ENCODE results near the gene PLXDC2. TPM values are rescaled to one million over a fixed set of nuclear protein-coding genes. Genes with fewer than 3 reads are reported as not detected.

PLXDC2 gene
- total and polyA plus RNA-seq, 2 experiments from 2014 or later, result 13.5 to 19.4 TPM

GRCh38 chr10:19862811-19863515, 46.7 kb downstream of the PLXDC2 start:
- H3K27ac Mint-ChIP-seq, result no peak overlapping the region
- Histone ChIP-seq H3K9me2 (ENCODE audit: insufficient read depth) (no peaks in the 10 kb centered on the region), H3K79me2 (replicated peaks; ENCODE audit: insufficient read depth) (peaks cover 71% of the 10 kb centered on the region), H3K27me3 (ENCODE audit: insufficient read depth) (no peaks in the 10 kb centered on the region), H3K27ac (ENCODE audit: low read depth) (no peak overlapping the region), H2AFZ (no peak overlapping the region), H3K4me2 (no peak overlapping the region), H4K20me1 (replicated peaks; ENCODE audit: insufficient read depth) (0 out of 2 replicates have a peak, but pooled peaks cover 4% of the 10 kb centered on the region), H3K36me3 (ENCODE audit: insufficient read depth) (no peaks in the 10 kb centered on the region), H3F3A (replicated peaks; ENCODE audit: low read depth) (no peaks in the 10 kb centered on the region), H3K4me1 (ENCODE audit: insufficient read depth) (0 out of 2 replicates have a peak, but pooled peaks cover 9% of the 10 kb centered on the region), H3K4me3 (no peak overlapping the region)
- H3K27me3 Mint-ChIP-seq (ENCODE audit: insufficient read depth, low read depth, poor library complexity), result peaks cover 2% of the 10 kb centered on the region
- H3K4me1 Mint-ChIP-seq, result peaks cover 33% of the 10 kb centered on the region
- TF ChIP-seq CTCF (conservative IDR thresholded peaks at IDR 0.05; ENCODE audit: low read depth in 2 of 2) (no peak), EZH2phosphoT487 (IDR thresholded peaks at IDR 0.05; ENCODE audit: unreplicated experiment) (no peak), ZNF462 (CRISPR knock-in tag; IDR thresholded peaks at IDR 0.05) (no peak), ZNF114 (CRISPR knock-in tag; IDR thresholded peaks at IDR 0.05) (no peak), REST (IDR thresholded peaks at IDR 0.05; ENCODE audit: unreplicated experiment) (no peak)
- peaks cover 7% of the 10 kb centered on the region; the same call in 1 of the 3 replicates for H3K9me3 Mint-ChIP-seq
- ATAC-seq (no peak), DNase-seq (ENCODE audit: low spot score) (no peak)
- H3K36me3 Mint-ChIP-seq (ENCODE audit: low read depth), result peaks cover 33% of the 10 kb centered on the region
- no peak overlapping the region for H3K4me3 Mint-ChIP-seq
